ENCODE measurements around the gene ELL. TPM values are rescaled to one million over a fixed set of nuclear protein-coding genes. Genes with fewer than 3 reads are reported as not detected.
A peak's percentile ranks its signal among the peaks of the same experiment; 100 is the strongest.

Gene ELL
- total and polyA plus RNA-seq, 9 of the 15 experiments (the other 6 are each of a cell fraction or from before 2014, with no cell fraction given) = 0.24 to 22.5 (median 4.1) TPM

- Histone ChIP-seq H3K79me2 (ENCODE audit: control insufficient read depth, insufficient read depth, low read length) (peaks cover 62% of the 10 kb centered on the region), H3K4me1 (replicated peaks in 1 of 2; ENCODE audit: control insufficient read depth in 2 of 2, insufficient read depth in 2 of 2, low read length in 2 of 2) (peaks cover 37 to 99% of the 10 kb centered on the region in 2 experiments), H3K27me3 (ENCODE audit: control insufficient read depth in 2 of 2, insufficient read depth in 2 of 2, low read length in 2 of 2) (no peaks in the 10 kb centered on the region), H3K27ac (ENCODE audit: extremely low read depth, low read depth, low read length) (no peak overlapping the region; the same call in 2 of the 3 replicates), H3K9me1 (ENCODE audit: control insufficient read depth, insufficient read depth, low read length) (no peaks in the 10 kb centered on the region), H4K20me1 (replicated peaks; ENCODE audit: control insufficient read depth, insufficient read depth, low read length) (peaks cover 9% of the 10 kb centered on the region; the same call in 1 of the 2 replicates), H3K36me3 (ENCODE audit: control insufficient read depth, insufficient read depth, low read length) (peaks cover 77% of the 10 kb centered on the region), H3K4me3 (no peak overlapping the region), H3K9me3 (replicated peaks; ENCODE audit: control insufficient read depth, insufficient read depth, low read depth, low read length) (no peaks in the 10 kb centered on the region), H3K4me2 (ENCODE audit: insufficient read depth, low read length) (no peak overlapping the region), H2AFZ (ENCODE audit: low read depth, low read length) (no peak overlapping the region), H3K9ac (ENCODE audit: insufficient read depth in 1 of 2, low read depth in 2 of 2, low read length in 2 of 2) (peak overlapping the region in 1 of 2 experiments; percentile 73; a peak in 2 of 4 replicates)
- in situ Hi-C loops (cut with MboI) (no loop called here), intact Hi-C loops (cut with micrococcal nuclease) (no loop called here)
- CTCF ChIA-PET (ENCODE audit: low intra/inter-chr PET ratio) = no interaction called here
- no peak for FAIRE-seq
- WGBS (ENCODE audit: insufficient coverage, low coverage, missing lambda C conversion rate) = 86% methylated on average over 19 of the region's 21 CpGs
- DNase-seq (ENCODE audit: extremely low read depth in 1 of 4, low spot score in 3 of 4) = no peak
- no TSS peak for BruUV-seq (replicated peaks)
- POLR2A ChIA-PET = interaction anchor here (0.7 kb wide), 1 partner anchor 10 kb away, joined by 3 read pairs; no protein-coding TSS in a partner anchor
- ATAC-seq = no peak
- TF ChIP-seq THRB (CRISPR knock-in tag; conservative IDR thresholded peaks at IDR 0.05) (no peak), POLR2G (IDR thresholded peaks at IDR 0.05; ENCODE audit: low read depth, low read length) (peak; percentile 69), SAFB2 (IDR thresholded peaks at IDR 0.05; ENCODE audit: borderline replicate concordance, low read depth, low read length, severe bottlenecking) (no peak), XRCC4 (IDR thresholded peaks at IDR 0.05; ENCODE audit: extremely low read depth, insufficient read depth, insufficient read length) (no peak), KLF10 (CRISPR knock-in tag; IDR thresholded peaks at IDR 0.05) (no peak), MGA (IDR thresholded peaks at IDR 0.05) (no peak), NEUROD1 (IDR thresholded peaks at IDR 0.05; ENCODE audit: borderline replicate concordance, low read depth, low read length, partially characterized antibody) (no peak), RBFOX2 (IDR thresholded peaks at IDR 0.05; ENCODE audit: low read depth, low read length) (0 out of 2 replicates have a peak, but pooled peaks have one; percentile 18)
These were observed 91.3 kb downstream of the ELL start for GRCh38 chr19:18430417-18431144.
